Raji (cell line): ENCODE data around the gene CUL1.

Experiments
- POLR2A ChIP-seq: IDR thresholded peaks from 2 replicates; pipeline ENCODE4 v1.6.1; 2011; ENCODE audit warnings: low read depth, low read length, control low read depth; ENCODE audit not compliant: insufficient read depth

Gene CUL1

DNA sequence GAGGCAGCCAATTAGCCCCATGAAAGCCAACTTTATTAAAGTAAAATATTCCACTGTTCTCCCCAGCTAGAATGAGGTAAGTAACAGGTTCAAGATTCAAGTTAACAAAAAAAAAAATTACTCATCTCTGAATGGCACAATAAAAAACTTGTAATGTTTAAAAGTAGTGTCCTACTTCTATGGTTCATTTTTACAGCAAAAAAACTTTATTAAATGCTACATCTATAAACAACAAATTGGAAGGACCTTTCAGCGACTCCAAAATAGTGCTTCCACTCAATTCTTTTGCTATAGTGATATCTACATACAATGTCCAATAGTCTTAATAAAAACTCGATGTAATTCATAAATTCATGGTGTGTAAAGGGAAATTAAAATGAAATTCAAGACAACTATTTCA is 126.2 kb downstream of the CUL1 start:
- TF ChIP-seq POLR2A, result no peak

DNA sequence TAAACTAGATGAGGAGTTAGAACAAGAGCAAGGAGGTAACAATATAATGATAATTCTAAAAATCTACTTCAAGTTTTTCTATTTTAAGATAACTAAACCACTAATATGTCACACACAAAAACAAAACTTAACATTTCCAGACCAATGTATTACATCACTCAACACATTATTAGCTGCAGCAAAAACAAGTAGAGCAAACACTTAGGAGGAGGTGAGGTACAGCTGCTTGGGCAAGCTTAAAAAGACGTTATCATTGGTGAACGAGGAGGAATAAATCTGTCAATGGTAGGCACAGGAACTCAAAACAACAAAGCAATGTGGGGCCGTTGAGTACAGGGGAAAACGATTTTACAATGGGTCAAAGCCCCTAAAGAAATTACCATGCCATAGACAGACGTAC is 126.6 kb downstream of the CUL1 start:
- TF ChIP-seq POLR2A, result no peak

DNA sequence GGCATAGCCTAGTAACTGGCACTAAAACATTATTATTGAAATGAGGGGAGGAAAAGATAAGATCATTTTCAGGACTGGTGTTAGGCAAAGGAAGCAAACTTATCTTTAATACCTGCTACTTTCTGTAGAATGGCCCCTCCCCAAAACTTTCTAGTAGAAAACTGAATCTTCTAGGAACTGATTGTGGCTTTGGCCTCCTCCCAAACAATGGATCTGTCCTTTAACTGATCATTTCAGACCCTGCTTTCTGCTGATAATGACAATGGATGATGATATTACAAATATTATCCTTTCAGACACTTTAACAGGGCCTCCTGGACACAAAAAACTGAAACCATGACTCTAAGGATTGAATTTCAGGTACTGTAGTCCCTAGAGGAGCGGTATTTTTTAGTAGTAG is 130.3 kb downstream of the CUL1 start:
- TF ChIP-seq POLR2A, result no peak

DNA sequence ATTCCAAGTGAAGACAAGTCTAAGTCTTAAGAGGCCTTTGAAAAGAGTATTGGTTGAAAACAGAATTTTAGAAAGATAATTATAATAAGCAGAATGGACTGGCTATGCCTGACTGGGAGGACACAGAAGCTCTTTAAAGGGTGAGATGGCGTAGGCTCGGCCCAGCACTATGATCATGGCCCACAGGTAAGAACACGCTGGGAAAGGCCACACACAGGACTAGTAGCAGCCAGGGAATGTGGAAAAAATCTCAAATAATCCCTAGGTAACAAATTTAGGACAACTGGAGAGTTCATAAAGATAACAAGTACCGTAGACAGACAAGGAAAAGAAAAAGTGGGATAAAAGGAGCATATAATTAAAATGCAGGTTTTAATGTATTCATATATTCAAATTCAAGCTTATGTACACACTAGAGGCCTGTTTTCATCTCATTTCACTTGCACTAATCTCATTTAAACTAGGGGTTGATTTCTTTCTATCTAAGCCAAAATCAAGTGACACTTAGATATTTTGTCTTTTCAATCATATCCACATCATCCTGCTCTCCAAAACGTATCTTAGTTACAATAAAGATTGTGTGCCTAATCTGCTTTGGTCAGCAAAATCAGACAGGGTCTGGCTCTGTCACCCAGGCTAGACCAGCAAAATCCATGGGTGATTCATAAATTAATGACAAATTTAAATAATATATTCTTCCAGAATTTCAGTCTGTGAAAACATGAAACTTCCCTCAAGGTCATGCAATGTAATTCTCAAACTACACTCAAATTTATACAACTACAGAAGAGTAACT is 132.4 kb downstream of the CUL1 start:
- TF ChIP-seq POLR2A, result no peak

DNA sequence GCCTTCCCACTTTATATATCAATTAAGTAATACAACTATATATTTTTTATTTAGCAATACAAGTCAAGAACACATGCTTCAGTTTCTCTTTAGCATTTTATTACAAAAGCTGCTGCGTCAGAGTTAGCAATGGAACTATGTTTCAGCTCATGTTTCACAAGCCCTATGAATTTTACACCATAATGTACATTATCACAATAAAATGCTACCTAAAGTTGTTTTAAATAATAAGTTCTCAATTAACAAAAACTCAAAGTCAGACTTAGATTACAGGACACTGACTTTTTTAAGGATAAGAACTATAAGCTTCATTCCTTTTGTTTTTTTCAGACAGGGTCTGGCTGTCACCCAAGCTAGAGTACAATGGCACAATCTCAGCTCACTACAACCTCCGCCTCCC is 133.1 kb downstream of the CUL1 start:
- TF ChIP-seq POLR2A, result no peak

DNA sequence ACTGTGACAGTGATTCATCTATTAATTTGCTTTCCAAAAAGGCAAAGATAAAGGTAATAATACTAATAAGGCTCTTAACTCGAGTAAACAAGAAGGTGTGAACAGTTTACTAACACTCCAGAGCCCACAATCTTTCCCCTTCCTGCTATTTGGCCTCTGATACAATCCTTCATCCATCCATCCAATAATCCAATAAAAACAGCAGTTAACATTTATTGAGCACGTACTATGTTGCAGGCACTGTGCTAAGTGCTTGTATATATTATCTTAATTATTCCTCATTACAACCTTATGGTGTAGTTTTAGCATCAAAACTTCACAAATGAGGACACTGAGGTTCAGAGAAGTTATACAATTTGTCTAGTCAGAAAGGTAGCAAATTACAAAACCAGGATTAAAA is 135.9 kb downstream of the CUL1 start:
- TF ChIP-seq POLR2A, result no peak

DNA sequence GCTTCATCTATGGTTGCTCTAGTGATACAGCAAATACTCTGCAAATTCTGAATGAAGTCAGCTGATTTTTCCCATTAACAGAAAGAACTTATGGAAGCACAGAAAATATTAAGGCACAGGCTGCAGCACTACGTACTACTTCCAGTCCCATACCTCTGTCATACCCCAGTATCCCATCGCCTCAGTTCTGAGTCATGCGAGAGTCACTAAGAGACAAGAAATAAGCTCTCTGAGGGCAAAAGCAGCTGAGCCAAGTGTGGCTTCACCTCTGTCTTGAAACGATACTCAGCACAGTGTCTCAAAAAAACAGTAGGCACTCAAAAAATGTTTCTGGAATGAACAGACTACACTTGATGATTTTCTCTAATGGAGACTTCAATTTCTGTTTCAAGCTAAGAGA is 137.2 kb downstream of the CUL1 start:
- TF ChIP-seq POLR2A, result no peak

DNA sequence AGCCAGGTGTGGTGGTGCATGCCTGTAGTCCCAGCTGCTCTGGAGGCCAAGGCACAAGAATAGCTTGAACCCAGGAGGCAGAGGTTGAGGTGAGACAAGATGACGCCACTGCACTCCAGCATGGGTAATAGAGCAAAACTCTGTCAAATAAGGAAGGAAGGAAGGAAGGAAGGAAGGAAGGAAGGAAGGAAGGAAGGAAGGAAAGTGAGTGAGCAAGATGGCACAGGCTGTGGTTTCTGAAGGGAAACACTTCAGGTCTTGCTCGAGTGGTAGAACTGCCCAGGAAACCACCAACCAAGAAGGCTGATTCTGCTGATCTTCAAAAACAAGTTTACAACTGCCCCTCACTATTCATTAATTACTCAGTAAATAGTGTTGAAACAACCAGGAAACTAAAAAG is 140.2 kb downstream of the CUL1 start:
- no peak for TF ChIP-seq POLR2A

- no peak for TF ChIP-seq POLR2A
Measured at GRCh38 chr7:148847815-148848734, 149.4 kb downstream of the CUL1 start.

DNA sequence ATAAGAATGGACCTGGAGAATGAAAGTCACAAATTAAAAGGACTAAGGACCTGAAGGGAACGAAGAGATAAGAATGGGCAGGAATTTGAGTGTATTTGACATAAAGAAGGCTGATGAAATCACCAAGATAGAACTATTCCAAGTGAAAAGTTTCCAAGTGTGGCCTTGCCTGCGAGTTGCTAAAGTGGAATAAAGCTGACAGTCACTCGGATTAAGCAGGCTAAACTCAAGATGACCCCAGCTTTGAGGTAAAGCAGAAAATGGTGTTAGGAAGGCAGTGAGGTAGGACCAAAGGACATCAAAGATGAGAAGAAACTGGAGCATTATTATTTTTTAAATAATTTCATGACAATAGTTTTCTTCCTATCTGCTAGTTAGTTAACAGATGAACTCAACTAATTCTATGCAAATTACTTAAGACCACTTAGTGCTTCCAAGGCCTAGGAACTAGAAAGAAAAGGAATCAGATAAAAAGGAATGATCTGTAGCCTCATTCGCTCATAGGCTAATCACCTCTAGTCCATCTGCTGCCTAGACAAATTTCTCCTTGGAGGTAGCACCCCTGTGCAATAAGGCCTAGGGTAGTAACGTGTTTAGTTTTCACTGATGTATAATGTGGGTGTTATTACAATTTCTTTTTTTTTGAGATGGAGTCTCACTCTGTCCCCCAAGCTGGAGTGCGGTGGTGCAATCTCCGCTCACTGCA is 150.8 kb downstream of the CUL1 start:
- TF ChIP-seq POLR2A, result no peak

GRCh38 chr7:148850564-148850963 is 151.9 kb downstream of the CUL1 start:
- no peak for TF ChIP-seq POLR2A
